Endothelial cell of umbilical vein (primary cell): Measurements from ENCODE around the gene GUCD1.

ENCODE experiments used
- EZH2 ChIP-seq: IDR thresholded peaks from 2 replicates; pipeline ENCODE4 v1.6.1; 2012; ENCODE audit warnings: borderline replicate concordance, low read depth, mild to moderate bottlenecking, moderate library complexity, low read length, inconsistent platforms; ENCODE audit not compliant: severe bottlenecking
- FOS ChIP-seq: IDR thresholded peaks from 2 replicates; pipeline ENCODE4 v1.6.1; 2011; ENCODE audit warnings: mild to moderate bottlenecking, low read length, moderate library complexity, borderline replicate concordance; ENCODE audit not compliant: insufficient read depth
- GATA2 ChIP-seq: IDR thresholded peaks from 2 replicates; pipeline ENCODE4 v1.7.0; 2011; ENCODE audit warnings: low read depth, mild to moderate bottlenecking, moderate library complexity, mixed read lengths, low read length; ENCODE audit not compliant: insufficient read length, insufficient read depth
- MYC ChIP-seq: IDR thresholded peaks from one replicate; pipeline ENCODE4 v1.6.1; 2011; ENCODE audit warnings: mild to moderate bottlenecking, low read depth, low read length
- POLR2A ChIP-seq: IDR thresholded peaks from 2 replicates; pipeline ENCODE4 v1.6.1; 2012; ENCODE audit warnings: low read depth, mild to moderate bottlenecking, control low read depth, low read length
- POLR2AphosphoS5 ChIP-seq: IDR thresholded peaks from 2 replicates; pipeline ENCODE4 v1.6.1; 2012; ENCODE audit warnings: low read depth, mild to moderate bottlenecking, control low read depth, low read length, moderate library complexity; ENCODE audit not compliant: insufficient read depth
- TF ChIP-seq, protein P1 (sequence below), 2 donors: IDR thresholded peaks; 1 replicate in 1 of 2; 2 replicates in 1 of 2; pipeline ENCODE4 v1.5.1; 2011; ENCODE audit warnings: low read length in 2 of 2, mild to moderate bottlenecking in 2 of 2, moderate library complexity in 2 of 2, control low read depth in 1 of 2, inconsistent platforms in 1 of 2, low read depth in 1 of 2; ENCODE audit not compliant: insufficient read depth in 1 of 2; ENCODE audit errors: extremely low read depth in 1 of 2
- TF ChIP-seq, protein P2 (sequence below): IDR thresholded peaks from 2 replicates; pipeline ENCODE4 v1.6.1; 2011; ENCODE audit not compliant: insufficient read depth, insufficient read length

DNA sequence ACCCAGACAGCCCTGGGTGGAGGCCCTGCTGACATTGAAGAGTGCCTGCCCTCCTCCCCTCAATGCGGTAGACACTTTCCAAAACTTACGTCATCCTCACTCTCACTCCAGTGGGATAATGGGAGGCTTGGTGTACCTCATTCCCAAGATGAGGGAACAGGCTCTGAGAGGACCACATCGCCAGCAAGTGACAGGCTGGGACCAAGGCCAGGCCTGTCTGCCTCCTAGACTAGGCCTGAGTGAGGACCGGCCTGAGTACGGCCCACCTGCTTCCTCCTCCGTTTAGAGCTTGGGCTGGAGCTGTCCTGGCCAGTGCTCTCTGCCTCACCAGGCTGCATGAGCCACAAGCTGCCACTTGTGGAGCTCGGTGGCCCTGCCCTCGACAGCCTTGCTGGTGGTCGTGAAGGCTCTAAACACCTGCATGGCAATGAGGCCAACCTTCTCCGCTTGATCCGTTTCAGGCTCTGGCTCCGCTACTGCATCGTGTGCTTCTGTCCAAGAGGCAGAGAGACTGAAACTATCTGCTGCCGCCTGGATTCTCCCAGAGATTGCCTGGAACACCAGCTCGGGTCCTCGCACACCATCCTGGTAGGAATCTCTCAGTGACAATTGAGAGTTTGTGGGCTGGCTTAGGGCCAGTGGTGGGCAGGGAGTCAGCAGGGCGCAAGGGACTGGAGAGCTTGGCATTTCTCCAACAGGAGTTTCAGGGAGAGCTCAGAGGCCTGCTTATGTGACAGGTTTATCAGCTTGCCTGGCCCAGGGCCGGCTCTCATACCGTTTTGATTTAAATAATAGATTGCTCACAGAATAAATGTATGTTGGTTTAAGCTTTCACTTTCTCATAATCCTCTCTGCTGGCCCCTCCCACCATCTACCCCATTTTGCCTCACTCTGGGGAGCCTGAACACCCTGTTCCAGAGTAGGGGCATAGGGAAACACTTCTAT, 28.6 kb upstream of the GUCD1 start:
- TF ChIP-seq, protein P1, sequence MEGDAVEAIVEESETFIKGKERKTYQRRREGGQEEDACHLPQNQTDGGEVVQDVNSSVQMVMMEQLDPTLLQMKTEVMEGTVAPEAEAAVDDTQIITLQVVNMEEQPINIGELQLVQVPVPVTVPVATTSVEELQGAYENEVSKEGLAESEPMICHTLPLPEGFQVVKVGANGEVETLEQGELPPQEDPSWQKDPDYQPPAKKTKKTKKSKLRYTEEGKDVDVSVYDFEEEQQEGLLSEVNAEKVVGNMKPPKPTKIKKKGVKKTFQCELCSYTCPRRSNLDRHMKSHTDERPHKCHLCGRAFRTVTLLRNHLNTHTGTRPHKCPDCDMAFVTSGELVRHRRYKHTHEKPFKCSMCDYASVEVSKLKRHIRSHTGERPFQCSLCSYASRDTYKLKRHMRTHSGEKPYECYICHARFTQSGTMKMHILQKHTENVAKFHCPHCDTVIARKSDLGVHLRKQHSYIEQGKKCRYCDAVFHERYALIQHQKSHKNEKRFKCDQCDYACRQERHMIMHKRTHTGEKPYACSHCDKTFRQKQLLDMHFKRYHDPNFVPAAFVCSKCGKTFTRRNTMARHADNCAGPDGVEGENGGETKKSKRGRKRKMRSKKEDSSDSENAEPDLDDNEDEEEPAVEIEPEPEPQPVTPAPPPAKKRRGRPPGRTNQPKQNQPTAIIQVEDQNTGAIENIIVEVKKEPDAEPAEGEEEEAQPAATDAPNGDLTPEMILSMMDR (IDR thresholded peaks at IDR 0.05; ENCODE audit: extremely low read depth in 1 of 2, insufficient read depth in 1 of 2, low read depth in 1 of 2, low read length in 2 of 2) = no peak
- no peak for TF ChIP-seq POLR2AphosphoS5
- no peak for TF ChIP-seq EZH2
- TF ChIP-seq, protein P2, sequence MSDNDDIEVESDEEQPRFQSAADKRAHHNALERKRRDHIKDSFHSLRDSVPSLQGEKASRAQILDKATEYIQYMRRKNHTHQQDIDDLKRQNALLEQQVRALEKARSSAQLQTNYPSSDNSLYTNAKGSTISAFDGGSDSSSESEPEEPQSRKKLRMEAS = no peak
- no peak for TF ChIP-seq POLR2A
- TF ChIP-seq MYC = no peak
- TF ChIP-seq FOS = no peak
- TF ChIP-seq GATA2 = no peak
